Measurements from ENCODE around the gene STUB1. TPM values are rescaled to one million over a fixed set of nuclear protein-coding genes. Genes with fewer than 3 reads are reported as not detected.
A peak's percentile ranks its signal among the peaks of the same experiment; 100 is the strongest.

The STUB1 gene
- total RNA-seq, 2 donors from 2014 or later = 135 to 186 TPM

DNA sequence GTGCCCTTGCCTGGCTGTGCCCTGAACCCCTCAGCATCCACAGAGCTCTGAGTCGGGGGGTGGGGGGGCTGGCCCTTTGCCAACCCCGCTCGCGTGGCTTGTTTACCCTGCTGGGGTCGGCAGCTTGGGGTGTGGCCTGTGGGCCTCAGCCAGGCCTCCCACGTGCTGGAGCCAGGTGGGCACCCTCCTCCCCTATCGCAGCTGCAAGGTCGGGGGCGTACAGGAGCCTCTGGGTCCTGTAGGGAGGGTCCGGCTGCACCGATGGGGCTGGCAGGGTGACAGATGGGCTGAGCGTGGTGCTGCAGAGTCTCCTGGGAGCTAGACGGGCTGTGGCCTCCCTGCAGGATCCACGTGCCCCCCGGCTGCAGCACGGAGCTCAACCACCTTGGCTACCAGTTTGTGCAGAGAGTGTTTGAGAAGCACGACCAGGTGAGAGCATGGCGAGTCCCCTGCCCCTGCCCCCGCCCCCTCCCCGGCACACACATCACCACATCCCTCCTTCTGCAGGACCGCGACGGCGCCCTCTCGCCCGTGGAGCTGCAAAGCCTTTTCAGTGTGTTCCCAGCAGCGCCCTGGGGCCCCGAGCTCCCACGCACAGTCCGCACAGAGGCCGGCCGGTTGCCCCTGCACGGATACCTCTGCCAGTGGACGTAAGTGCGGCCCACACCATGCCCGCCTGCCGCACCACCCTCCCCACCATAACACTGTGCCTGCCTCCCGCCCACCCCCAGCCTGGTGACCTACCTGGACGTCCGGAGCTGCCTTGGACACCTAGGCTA, 8.7 kb upstream of the STUB1 start:
- Histone ChIP-seq H3K27ac (no peak overlapping the region), H3K27me3 (no peaks in the 10 kb centered on the region), H3K4me1 (peaks cover 0 to 47% of the 10 kb centered on the region in 2 donors), H3K36me3 (peaks cover 44% of the 10 kb centered on the region), H3K4me3 (no peak overlapping the region), H3K9me3 (no peaks in the 10 kb centered on the region)
- DNase-seq (ENCODE audit: low spot score) = no peak
- TF ChIP-seq, protein P1, sequence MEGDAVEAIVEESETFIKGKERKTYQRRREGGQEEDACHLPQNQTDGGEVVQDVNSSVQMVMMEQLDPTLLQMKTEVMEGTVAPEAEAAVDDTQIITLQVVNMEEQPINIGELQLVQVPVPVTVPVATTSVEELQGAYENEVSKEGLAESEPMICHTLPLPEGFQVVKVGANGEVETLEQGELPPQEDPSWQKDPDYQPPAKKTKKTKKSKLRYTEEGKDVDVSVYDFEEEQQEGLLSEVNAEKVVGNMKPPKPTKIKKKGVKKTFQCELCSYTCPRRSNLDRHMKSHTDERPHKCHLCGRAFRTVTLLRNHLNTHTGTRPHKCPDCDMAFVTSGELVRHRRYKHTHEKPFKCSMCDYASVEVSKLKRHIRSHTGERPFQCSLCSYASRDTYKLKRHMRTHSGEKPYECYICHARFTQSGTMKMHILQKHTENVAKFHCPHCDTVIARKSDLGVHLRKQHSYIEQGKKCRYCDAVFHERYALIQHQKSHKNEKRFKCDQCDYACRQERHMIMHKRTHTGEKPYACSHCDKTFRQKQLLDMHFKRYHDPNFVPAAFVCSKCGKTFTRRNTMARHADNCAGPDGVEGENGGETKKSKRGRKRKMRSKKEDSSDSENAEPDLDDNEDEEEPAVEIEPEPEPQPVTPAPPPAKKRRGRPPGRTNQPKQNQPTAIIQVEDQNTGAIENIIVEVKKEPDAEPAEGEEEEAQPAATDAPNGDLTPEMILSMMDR (IDR thresholded peaks at IDR 0.05) = no peak

DNA sequence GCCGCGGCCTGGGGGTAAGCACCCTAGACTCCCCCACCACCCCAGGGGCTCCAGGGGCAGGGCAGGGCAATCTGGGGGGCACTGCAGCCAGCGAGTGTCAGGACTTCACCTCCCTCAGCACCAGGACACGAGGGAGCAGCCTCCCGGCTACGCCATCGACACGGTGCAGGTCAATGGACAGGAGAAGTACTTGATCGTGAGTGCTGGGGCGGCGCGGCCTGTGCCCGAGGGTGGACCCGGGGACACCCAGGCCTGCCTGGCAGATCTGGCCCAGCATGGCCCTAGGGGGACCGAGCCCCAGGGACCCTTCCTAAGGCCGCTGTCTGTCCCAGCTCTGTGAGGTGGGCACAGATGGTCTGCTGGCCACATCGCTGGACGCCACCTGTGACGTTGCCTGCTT, 7.8 kb upstream of the STUB1 start:
- Histone ChIP-seq H3K36me3 (peaks cover 44% of the 10 kb centered on the region), H3K9me3 (no peaks in the 10 kb centered on the region), H3K4me3 (no peak overlapping the region), H3K27me3 (no peaks in the 10 kb centered on the region), H3K4me1 (peaks cover 0 to 43% of the 10 kb centered on the region in 2 donors), H3K27ac (no peak overlapping the region)
- no peak for DNase-seq (ENCODE audit: low spot score)
- TF ChIP-seq, protein P1 (IDR thresholded peaks at IDR 0.05) = no peak

DNA sequence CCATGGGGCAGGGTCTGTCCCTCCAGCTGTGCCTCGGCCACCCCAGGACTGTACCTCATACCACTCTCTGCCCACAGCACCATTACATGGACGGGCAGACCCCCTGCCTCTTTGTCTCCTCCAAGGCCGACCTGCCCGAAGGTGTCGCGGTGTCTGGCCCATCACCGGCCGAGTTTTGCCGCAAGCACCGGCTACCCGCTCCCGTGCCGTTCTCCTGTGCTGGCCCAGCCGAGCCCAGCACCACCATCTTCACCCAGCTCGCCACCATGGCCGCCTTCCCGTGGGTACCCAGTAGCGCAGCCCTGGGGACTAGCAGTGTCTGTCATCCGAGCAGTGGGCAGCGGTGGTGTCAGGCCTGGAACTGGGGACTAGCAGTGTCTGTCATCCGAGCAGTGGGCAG, 7.4 kb upstream of the STUB1 start:
- H3K36me3 ChIP-seq = peaks cover 44% of the 10 kb centered on the region

DNA sequence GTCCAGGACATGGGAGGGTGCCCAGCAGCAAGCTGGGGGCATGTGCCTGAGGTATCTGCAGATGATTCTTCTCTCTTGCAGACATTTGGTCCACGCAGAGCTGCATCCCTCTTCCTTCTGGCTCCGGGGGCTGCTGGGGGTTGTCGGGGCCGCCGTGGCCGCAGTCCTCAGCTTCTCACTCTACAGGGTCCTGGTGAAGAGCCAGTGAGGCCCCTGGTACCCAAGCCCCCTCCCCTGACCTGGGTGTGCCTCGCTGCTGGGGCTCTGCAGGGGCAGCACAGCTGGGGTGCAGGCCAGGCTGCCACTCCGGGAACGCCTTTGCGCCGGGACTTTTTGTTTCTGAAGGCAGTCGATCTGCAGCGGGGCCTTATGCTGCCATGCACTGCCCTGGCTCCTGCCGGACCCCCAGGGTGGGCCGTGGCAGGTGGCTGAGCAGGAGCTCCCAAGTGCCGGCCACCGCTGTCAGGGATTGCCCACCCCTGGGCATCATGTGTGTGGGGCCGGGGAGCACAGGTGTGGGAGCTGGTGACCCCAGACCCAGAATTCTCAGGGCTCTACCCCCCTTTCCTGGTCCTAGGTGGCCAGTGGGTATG, 6.7 kb upstream of the STUB1 start:
- TF ChIP-seq, protein P1 (IDR thresholded peaks at IDR 0.05) = no peak
- DNase-seq (ENCODE audit: low spot score) = no peak
- Histone ChIP-seq H3K27ac (no peak overlapping the region), H3K27me3 (no peaks in the 10 kb centered on the region), H3K9me3 (no peaks in the 10 kb centered on the region), H3K4me3 (no peak overlapping the region), H3K36me3 (peaks cover 44% of the 10 kb centered on the region), H3K4me1 (peaks cover 0 to 35% of the 10 kb centered on the region in 2 donors)

More for the DNA sequence above, 7.4 kb upstream of the STUB1 start:
- no peaks in the 10 kb centered on the region for H3K9me3 ChIP-seq
- no peak overlapping the region for H3K27ac ChIP-seq
- H3K4me1 ChIP-seq = peaks cover 0 to 39% of the 10 kb centered on the region in 2 donors
- TF ChIP-seq, protein P1 (IDR thresholded peaks at IDR 0.05) = no peak
- H3K4me3 ChIP-seq = no peak overlapping the region
- no peak for DNase-seq (ENCODE audit: low spot score)
- no peaks in the 10 kb centered on the region for H3K27me3 ChIP-seq

DNA sequence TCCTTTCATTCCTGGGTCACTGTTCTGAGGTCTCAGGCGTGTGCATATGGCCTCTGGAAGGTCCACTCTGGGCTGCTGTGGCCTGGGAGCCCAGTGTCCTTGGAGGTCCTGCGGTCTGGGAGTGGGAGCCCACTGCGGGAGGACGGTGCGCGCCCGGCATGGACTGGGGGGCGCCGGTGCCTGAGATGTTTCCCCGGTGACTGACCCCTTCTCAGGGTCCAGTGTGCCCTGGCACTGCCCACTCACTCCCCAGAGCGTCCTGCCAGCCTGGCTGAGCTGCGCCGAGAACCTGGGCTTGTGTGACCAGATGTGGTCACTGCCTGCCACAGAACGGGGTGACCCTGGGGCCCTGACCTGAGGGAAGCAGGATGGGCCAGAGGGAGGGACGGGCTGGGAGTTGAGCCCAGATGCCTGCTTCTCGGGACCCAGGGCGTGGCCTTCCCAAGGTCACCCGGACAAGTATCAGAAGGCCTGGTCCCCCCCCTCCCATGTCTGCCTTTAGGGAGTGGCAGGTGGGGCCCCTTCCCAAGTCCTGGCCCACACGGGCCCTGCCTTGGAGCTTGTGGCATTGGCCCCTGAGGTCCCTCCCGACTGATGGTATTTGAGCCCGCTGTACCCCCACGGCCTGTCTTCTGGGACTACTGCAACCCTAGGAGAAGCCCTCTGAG, 5.9 kb upstream of the STUB1 start:
- H3K4me1 ChIP-seq = peaks cover 0 to 31% of the 10 kb centered on the region in 2 donors
- peaks cover 44% of the 10 kb centered on the region for H3K36me3 ChIP-seq
- DNase-seq (ENCODE audit: low spot score) = no peak
- H3K27me3 ChIP-seq = no peaks in the 10 kb centered on the region
- H3K9me3 ChIP-seq = no peaks in the 10 kb centered on the region
- no peak overlapping the region for H3K4me3 ChIP-seq
- TF ChIP-seq, protein P1 (IDR thresholded peaks at IDR 0.05) = no peak
- peak overlapping the region; percentile 23 to 47 for H3K27ac ChIP-seq

Data from right atrium auricular region (tissue), 2 donors.